Endothelial cell of umbilical vein (primary cell): Measurements from ENCODE around the gene XXYLT1. TPM values are rescaled to one million over a fixed set of nuclear protein-coding genes. Genes with fewer than 3 reads are reported as not detected.

Experiments used
- BruUV-seq: library from RNA; stranded (reverse); fragments of 400-500 nt; replicated peaks from 2 replicates; lab custom pipeline; 2021; lab: Mats Ljungman, UMichigan
- CTCF ChIA-PET: fragments of 300-600, 350-600 bp; sonication (Branson Sonifier 250); formaldehyde crosslinking; loops from one replicate; lab custom pipeline; 2021; ENCODE audit warnings: antibody characterized with exemption, inconsistent platforms; lab: Charles Lee
- POLR2A ChIA-PET: fragments of 300-600, 350-600 bp; sonication (Branson Sonifier 250); formaldehyde crosslinking; loops from one replicate; lab custom pipeline; 2021; ENCODE audit warnings: antibody characterized with exemption, inconsistent platforms; lab: Charles Lee
- DNase-seq: peaks from one replicate; pipeline ENCODE4 v3.0.0-alpha.2; 2011; ENCODE audit warnings: low read depth, low spot score
- FAIRE-seq: peaks from 2 replicates; lab custom pipeline; 2011; peaks lifted over from hg19 to GRCh38; lab: Jason Lieb, UNC
- H2AFZ ChIP-seq: 2 replicates; pipeline ENCODE4 v1.6.0; 2012; ENCODE audit warnings: low read depth, low read length, control low read depth, inconsistent platforms
- H3K27ac ChIP-seq: 2 replicates; pipeline ENCODE4 v1.5.1; 2011; ENCODE audit warnings: low read depth, mild to moderate bottlenecking, control low read depth, low read length, moderate library complexity; ENCODE audit not compliant: insufficient read depth
- H3K27me3 ChIP-seq, 2 experiments: 2 replicates each; pipeline versions ENCODE4 v1.6.0 to v1.6.1; 2011; ENCODE audit warnings: low read length in 2 of 2, mixed read lengths in 1 of 2; ENCODE audit not compliant: control insufficient read depth in 2 of 2, insufficient read depth in 2 of 2
- H3K36me3 ChIP-seq, 2 experiments: 2 replicates in 1 of 2; 3 replicates in 1 of 2; pipeline ENCODE4 v1.5.1; 2011; ENCODE audit warnings: low read length in 2 of 2, mild to moderate bottlenecking in 1 of 2, moderate library complexity in 1 of 2; ENCODE audit not compliant: control insufficient read depth in 2 of 2, insufficient read depth in 2 of 2; ENCODE audit errors: extremely low read depth in 1 of 2
- H3K4me1 ChIP-seq: 3 replicates; pipeline ENCODE4 v1.5.1; 2011; ENCODE audit warnings: mild to moderate bottlenecking, low read length; ENCODE audit not compliant: control insufficient read depth, insufficient read depth; ENCODE audit errors: extremely low read depth
- H3K4me2 ChIP-seq: 2 replicates; pipeline ENCODE4 v1.6.1; 2011; ENCODE audit warnings: low read length, control low read depth, mixed read lengths; ENCODE audit not compliant: insufficient read depth
- H3K4me3 ChIP-seq, 3 experiments: fragments of 200-600 bp in 1 of 3; sonication (generic), shearing (Covaris generic) in 1 of 3; replicated peaks in 1 of 3; 2 replicates each; pipeline ENCODE4 v1.5.1; 2011 to 2016; ENCODE audit warnings: control low read depth in 3 of 3, low read length in 3 of 3, mild to moderate bottlenecking in 2 of 3, inconsistent platforms in 1 of 3, low read depth in 1 of 3, moderate library complexity in 1 of 3; ENCODE audit not compliant: insufficient read depth in 1 of 3
- H3K79me2 ChIP-seq: 2 replicates; pipeline ENCODE4 v1.6.0; 2012; ENCODE audit warnings: low read length, inconsistent platforms; ENCODE audit not compliant: control insufficient read depth, insufficient read depth
- H3K9ac ChIP-seq: replicated peaks from 2 replicates; pipeline ENCODE3; 2011; ENCODE audit warnings: low read length, control low read depth; ENCODE audit not compliant: insufficient read depth; ENCODE audit errors: extremely low read depth
- H3K9me1 ChIP-seq: replicated peaks from 3 replicates; pipeline ENCODE4 v1.6.0; 2011; ENCODE audit warnings: mild to moderate bottlenecking, low read length; ENCODE audit not compliant: control insufficient read depth, insufficient read depth; ENCODE audit errors: extremely low read depth
- H3K9me3 ChIP-seq: replicated peaks from 2 replicates; pipeline ENCODE4 v1.5.1; 2012; ENCODE audit warnings: low read length, inconsistent platforms; ENCODE audit not compliant: control insufficient read depth, insufficient read depth
- H4K20me1 ChIP-seq: replicated peaks from 2 replicates; pipeline ENCODE3; 2011; ENCODE audit warnings: mild to moderate bottlenecking, low read length; ENCODE audit not compliant: control insufficient read depth, insufficient read depth; ENCODE audit errors: extremely low read depth
- GATA2 ChIP-seq: IDR thresholded peaks from 2 replicates; pipeline ENCODE4 v1.7.0; 2011; ENCODE audit warnings: low read depth, mild to moderate bottlenecking, moderate library complexity, mixed read lengths, low read length; ENCODE audit not compliant: insufficient read length, insufficient read depth
- POLR2AphosphoS5 ChIP-seq: IDR thresholded peaks from 2 replicates; pipeline ENCODE4 v1.6.1; 2012; ENCODE audit warnings: low read depth, mild to moderate bottlenecking, control low read depth, low read length, moderate library complexity; ENCODE audit not compliant: insufficient read depth
- dilution Hi-C: fragments of 300-500 bp; cut with MboI; formaldehyde crosslinking; loops from one replicate; pipeline ENCODE4 v1.15.0; 2019; ENCODE audit warnings: low sequenced_read_pairs; ENCODE audit not compliant: extremely low pct_ligation_motif_present
- intact Hi-C: fragments of 100-400 bp; cut with micrococcal nuclease; formaldehyde crosslinking; loops from one replicate; pipeline ENCODE4 v1.10.0; 2022
- polyA plus RNA-seq, 4 experiments: library from polyadenylated mRNA; depleted of rRNA in 3 of 4; stranded (reverse) in 3 of 4; unstranded in 1 of 4; fragments of >200 nt; gene quantifications; 2 replicates each; pipeline versions ENCODE4 v1.2.1 to v1.2.3, GENCODE V29; 2011 to 2012; ENCODE audit warnings: missing spikeins in 1 of 4
- total RNA-seq: library from RNA; stranded (reverse); gene quantifications from 2 replicates; pipeline ENCODE4 v1.2.3, GENCODE V29; 2021
- TF ChIP-seq, protein P1 (sequence below), 2 donors: IDR thresholded peaks; 1 replicate in 1 of 2; 2 replicates in 1 of 2; pipeline ENCODE4 v1.5.1; 2011; ENCODE audit warnings: low read length in 2 of 2, mild to moderate bottlenecking in 2 of 2, moderate library complexity in 2 of 2, control low read depth in 1 of 2, inconsistent platforms in 1 of 2, low read depth in 1 of 2; ENCODE audit not compliant: insufficient read depth in 1 of 2; ENCODE audit errors: extremely low read depth in 1 of 2

XXYLT1 gene
- total and polyA plus RNA-seq, 2 donors (not counting 3 experiments of a cell fraction or from before 2014, with no cell fraction given): 54.4 to 78.1 TPM

DNA sequence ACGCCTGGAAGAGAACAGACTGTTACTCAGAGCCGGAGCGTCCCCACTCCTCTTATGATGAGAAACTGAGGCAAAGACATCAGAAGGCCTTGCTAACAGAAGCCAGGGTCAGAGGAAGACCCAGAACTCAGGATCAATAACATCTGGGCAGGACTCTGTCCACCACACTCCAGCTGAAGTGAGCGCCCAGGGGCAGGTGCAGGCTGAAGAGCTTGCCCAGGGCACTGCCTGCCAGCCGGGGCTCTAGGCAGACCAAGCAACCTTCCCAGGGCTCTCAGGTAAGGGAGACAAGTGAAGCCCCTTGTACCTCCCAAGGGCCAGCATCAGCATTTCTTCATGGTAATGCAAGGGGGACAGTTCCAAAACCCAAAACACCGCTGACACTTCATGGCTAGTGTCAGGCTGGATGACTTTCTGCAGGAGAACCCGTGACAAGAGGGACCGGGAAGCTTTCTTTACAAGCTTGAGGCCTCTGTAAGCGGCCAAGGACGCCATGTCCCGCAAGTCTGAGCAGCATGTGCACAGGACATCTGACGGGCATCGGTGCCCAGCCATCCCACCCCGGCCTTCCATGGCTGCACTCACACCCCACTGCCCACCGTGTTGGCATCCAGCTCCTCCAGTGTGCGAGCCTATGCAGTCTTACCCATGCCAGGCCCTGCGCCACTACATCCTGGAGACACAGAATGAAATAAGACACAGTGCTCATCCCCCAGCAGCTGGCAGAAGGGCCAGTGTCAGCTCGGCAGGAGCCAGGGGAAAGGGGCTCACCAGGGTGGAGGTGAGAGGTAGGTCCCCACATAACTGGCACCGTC lies 14.1 kb downstream of the XXYLT1 start:
- peaks cover 59% of the 10 kb centered on the region for H3K79me2 ChIP-seq
- peaks cover 35% of the 10 kb centered on the region for H3K4me1 ChIP-seq
- H3K9me1 ChIP-seq: no peaks in the 10 kb centered on the region
- CTCF ChIA-PET: interaction anchor here (0.9 to 5.0 kb wide), 7 partner anchors 30 to 585 kb away, joined by 3 to 35 read pairs (median 4); partner anchors contain the start of gene LSG1
- no peak for DNase-seq
- no peaks in the 10 kb centered on the region for H3K9me3 ChIP-seq
- H4K20me1 ChIP-seq: no peaks in the 10 kb centered on the region
- H3K4me2 ChIP-seq: no peak overlapping the region
- POLR2A ChIA-PET: no interaction called here
- FAIRE-seq: no peak
- no peak overlapping the region for H3K4me3 ChIP-seq
- H3K27me3 ChIP-seq: no peaks in the 10 kb centered on the region
- H3K36me3 ChIP-seq: no peaks in the 10 kb centered on the region
- H3K27ac ChIP-seq: no peak overlapping the region
- dilution Hi-C loops (loop anchor here (5.0 kb wide), 1 partner anchor 105 kb away; no protein-coding TSS in a partner anchor), intact Hi-C loops (no loop called here)
- H2AFZ ChIP-seq: no peak overlapping the region
- no peak overlapping the region for H3K9ac ChIP-seq
- BruUV-seq: no TSS peak
- TF ChIP-seq POLR2AphosphoS5 (no peak), GATA2 (no peak)
- TF ChIP-seq, protein P1, sequence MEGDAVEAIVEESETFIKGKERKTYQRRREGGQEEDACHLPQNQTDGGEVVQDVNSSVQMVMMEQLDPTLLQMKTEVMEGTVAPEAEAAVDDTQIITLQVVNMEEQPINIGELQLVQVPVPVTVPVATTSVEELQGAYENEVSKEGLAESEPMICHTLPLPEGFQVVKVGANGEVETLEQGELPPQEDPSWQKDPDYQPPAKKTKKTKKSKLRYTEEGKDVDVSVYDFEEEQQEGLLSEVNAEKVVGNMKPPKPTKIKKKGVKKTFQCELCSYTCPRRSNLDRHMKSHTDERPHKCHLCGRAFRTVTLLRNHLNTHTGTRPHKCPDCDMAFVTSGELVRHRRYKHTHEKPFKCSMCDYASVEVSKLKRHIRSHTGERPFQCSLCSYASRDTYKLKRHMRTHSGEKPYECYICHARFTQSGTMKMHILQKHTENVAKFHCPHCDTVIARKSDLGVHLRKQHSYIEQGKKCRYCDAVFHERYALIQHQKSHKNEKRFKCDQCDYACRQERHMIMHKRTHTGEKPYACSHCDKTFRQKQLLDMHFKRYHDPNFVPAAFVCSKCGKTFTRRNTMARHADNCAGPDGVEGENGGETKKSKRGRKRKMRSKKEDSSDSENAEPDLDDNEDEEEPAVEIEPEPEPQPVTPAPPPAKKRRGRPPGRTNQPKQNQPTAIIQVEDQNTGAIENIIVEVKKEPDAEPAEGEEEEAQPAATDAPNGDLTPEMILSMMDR (IDR thresholded peaks at IDR 0.05; ENCODE audit: extremely low read depth in 1 of 2, insufficient read depth in 1 of 2, low read depth in 1 of 2, low read length in 2 of 2): no peak
